OCI-LY3 (cell line): Measurements from ENCODE around the gene IFNA1.
"Not testable (repeated sequence)": the region's sequence is repeated elsewhere in the genome, so short reads cannot be mapped to it uniquely, and the experiment has no call there.

Experiments used
- H2AFZ ChIP-seq: fragments of 200-600, 300-600 bp; shearing (Covaris generic); 2 replicates; pipeline ENCODE4 v1.6.0; 2014; ENCODE audit warnings: antibody characterized with exemption, low read depth, low read length
- H3K27ac ChIP-seq: fragments of 200-600, 300-600 bp; sonication (generic); 2 replicates; pipeline ENCODE4 v1.5.1; 2014; ENCODE audit warnings: mild to moderate bottlenecking, low read length, moderate library complexity, mixed read lengths
- H3K27me3 ChIP-seq: fragments of 200-600, 300-600 bp; sonication (generic); 2 replicates; pipeline ENCODE4 v1.6.1; 2014; ENCODE audit warnings: low read depth, low read length, mixed read lengths
- H3K36me3 ChIP-seq: fragments of 200-600, 300-600 bp; sonication (generic); replicated peaks from 2 replicates; pipeline ENCODE3; 2014; ENCODE audit warnings: low read depth, low read length, mixed read lengths
- H3K4me1 ChIP-seq: fragments of 300-600, 200-600 bp; sonication (generic); 2 replicates; pipeline ENCODE4 v1.6.1; 2014; ENCODE audit warnings: low read length, mixed read lengths
- H3K4me2 ChIP-seq: fragments of 200-600, 300-600 bp; sonication (generic); 2 replicates; pipeline ENCODE4 v1.6.1; 2014; ENCODE audit warnings: low read length, mixed read lengths
- H3K4me3 ChIP-seq: fragments of 300-600, 200-600 bp; sonication (generic); 2 replicates; pipeline ENCODE4 v1.5.1; 2014; ENCODE audit warnings: antibody characterized with exemption, mild to moderate bottlenecking, low read length, moderate library complexity
- H3K79me2 ChIP-seq: fragments of 300-600, 200-600 bp; shearing (Covaris generic); 2 replicates; pipeline ENCODE4 v1.6.1; 2014; ENCODE audit warnings: mild to moderate bottlenecking, low read length, mixed read lengths
- H3K9ac ChIP-seq: fragments of 300-600, 200-600 bp; shearing (Covaris generic); 2 replicates; pipeline ENCODE4 v1.6.0; 2014; ENCODE audit warnings: mild to moderate bottlenecking, low read length, moderate library complexity
- H3K9me3 ChIP-seq: fragments of 200-600, 300-600 bp; shearing (Covaris generic); 2 replicates; pipeline ENCODE4 v1.6.1; 2014; ENCODE audit warnings: low read length, mixed read lengths; ENCODE audit not compliant: insufficient read depth
- H4K20me1 ChIP-seq: fragments of 200-600, 300-600 bp; sonication (generic); 2 replicates; pipeline ENCODE4 v1.6.1; 2016; ENCODE audit warnings: low read length, mixed read lengths; ENCODE audit not compliant: insufficient read depth
- CTCF ChIP-seq: fragments of 200-600, 300-600 bp; sonication (generic); IDR thresholded peaks from 2 replicates; pipeline ENCODE4 v1.5.1; 2014; ENCODE audit warnings: antibody characterized with exemption, low read length, low read depth
- EZH2phosphoT487 ChIP-seq: fragments of 200-600 bp; shearing (Covaris generic); IDR thresholded peaks from 2 replicates; pipeline ENCODE4 v1.6.1; 2018; ENCODE audit warnings: antibody characterized with exemption, mixed run types, low read depth

The IFNA1 gene

GRCh38 chr9:21432672-21433425 lies 7.4 kb upstream of the IFNA1 start:
- peaks cover 6% of the 10 kb centered on the region for H3K4me1 ChIP-seq
- peaks cover 82% of the 10 kb centered on the region for H3K27me3 ChIP-seq
- no peaks in the 10 kb centered on the region for H3K9me3 ChIP-seq
- H3K9ac ChIP-seq = no peak overlapping the region
- H3K36me3 ChIP-seq = no peaks in the 10 kb centered on the region
- TF ChIP-seq EZH2phosphoT487 (no peak), CTCF (no peak)
- H3K4me2 ChIP-seq = peak overlapping the region; percentile 8; the same call in 1 of the 2 replicates
- H3K4me3 ChIP-seq = no peak overlapping the region
- no peaks in the 10 kb centered on the region for H3K79me2 ChIP-seq
- peaks cover 19% of the 10 kb centered on the region for H4K20me1 ChIP-seq
- no peak overlapping the region for H2AFZ ChIP-seq
- H3K27ac ChIP-seq = no peak overlapping the region

GRCh38 chr9:21434202-21435014 lies 5.8 kb upstream of the IFNA1 start:
- H2AFZ ChIP-seq = no peak overlapping the region
- TF ChIP-seq EZH2phosphoT487 (no peak), CTCF (peak; percentile 74)
- H3K4me2 ChIP-seq = no peak overlapping the region

GRCh38 chr9:21435015-21435383 lies 5.2 kb upstream of the IFNA1 start:
- H3K4me2 ChIP-seq, H3K27ac ChIP-seq, H3K4me3 ChIP-seq, H3K9ac ChIP-seq, H2AFZ ChIP-seq, H3K9me3 ChIP-seq, H3K4me1 ChIP-seq, H3K79me2 ChIP-seq, H3K36me3 ChIP-seq: not testable (repeated sequence)
- peaks cover 17% of the 10 kb centered on the region for H4K20me1 ChIP-seq
- H3K27me3 ChIP-seq = peaks cover 74% of the 10 kb centered on the region

More at GRCh38 chr9:21434202-21435014, 5.8 kb upstream of the IFNA1 start:
- Histone ChIP-seq H4K20me1 (peaks cover 19% of the 10 kb centered on the region), H3K27ac (no peak overlapping the region), H3K27me3 (peaks cover 80% of the 10 kb centered on the region), H3K4me3 (no peak overlapping the region), H3K79me2 (no peaks in the 10 kb centered on the region), H3K4me1 (peaks cover 6% of the 10 kb centered on the region), H3K9ac (no peak overlapping the region), H3K36me3 (no peaks in the 10 kb centered on the region), H3K9me3 (no peaks in the 10 kb centered on the region)

- H3K79me2 ChIP-seq = no peaks in the 10 kb centered on the region
- peaks cover 31% of the 10 kb centered on the region for H4K20me1 ChIP-seq
- peaks cover 12% of the 10 kb centered on the region for H3K4me1 ChIP-seq
- peaks cover 52% of the 10 kb centered on the region for H3K27me3 ChIP-seq
- no peaks in the 10 kb centered on the region for H3K9me3 ChIP-seq
- no peak overlapping the region for H3K4me3 ChIP-seq
- H3K27ac ChIP-seq = no peak overlapping the region
- no peak overlapping the region for H2AFZ ChIP-seq
- peak; percentile 94 for TF ChIP-seq EZH2phosphoT487
- no peak for TF ChIP-seq CTCF
- no peak overlapping the region for H3K9ac ChIP-seq
- H3K4me2 ChIP-seq = peak overlapping the region; percentile 3; the same call in 1 of the 2 replicates
- H3K36me3 ChIP-seq = no peaks in the 10 kb centered on the region
These were observed 3.8 kb downstream of the IFNA1 start for GRCh38 chr9:21443849-21444625.

GRCh38 chr9:21449312-21449711 lies 9.1 kb downstream of the IFNA1 start:
- peaks cover 83% of the 10 kb centered on the region for H3K27me3 ChIP-seq
- H3K9me3 ChIP-seq, H3K4me2 ChIP-seq, H3K9ac ChIP-seq, H3K4me3 ChIP-seq, H3K36me3 ChIP-seq, H3K27ac ChIP-seq, H2AFZ ChIP-seq, H3K79me2 ChIP-seq, H3K4me1 ChIP-seq: not testable (repeated sequence)
- peaks cover 23% of the 10 kb centered on the region for H4K20me1 ChIP-seq
